ENCODE data around the gene KHNYN.
"Not testable (repeated sequence)": the region's sequence is repeated elsewhere in the genome, so short reads cannot be mapped to it uniquely, and the experiment has no call there.

KHNYN gene

GRCh38 chr14:24429395-24430142 is at the start of gene KHNYN, which contains the start of gene CBLN3:
Gene KHNYN (plus strand): TSS chr14:24429954. CDS start chr14:24430731, 777 bp downstream.
Gene CBLN3 (minus strand): TSS chr14:24429668. CDS start chr14:24429054, 614 bp downstream.
- DNase-seq, result peak; percentile 83

GRCh38 chr14:24381363-24382063 is 48.2 kb upstream of the KHNYN start:
- DNase-seq, result no peak

- no peak for DNase-seq
Measured at GRCh38 chr14:24382064-24382371, 47.7 kb upstream of the KHNYN start.

- no peak for DNase-seq
Measured at GRCh38 chr14:24384169-24384568, 45.6 kb upstream of the KHNYN start.

- no peak for DNase-seq
Measured at GRCh38 chr14:24385524-24385923, 44.2 kb upstream of the KHNYN start.

GRCh38 chr14:24387009-24387345 is 42.8 kb upstream of the KHNYN start:
- no peak for DNase-seq

GRCh38 chr14:24387579-24387978 is 42.2 kb upstream of the KHNYN start:
- DNase-seq, result not testable (repeated sequence)

GRCh38 chr14:24388474-24389179 is 41.1 kb upstream of the KHNYN start:
- DNase-seq, result no peak

- DNase-seq, result no peak
Measured at GRCh38 chr14:24389226-24389848, 40.4 kb upstream of the KHNYN start.

GRCh38 chr14:24390701-24391468 is 38.9 kb upstream of the KHNYN start:
- DNase-seq, result no peak

GRCh38 chr14:24392325-24393091 is 37.2 kb upstream of the KHNYN start:
- DNase-seq, result no peak

GRCh38 chr14:24394275-24394674 is 35.5 kb upstream of the KHNYN start:
- no peak for DNase-seq

GRCh38 chr14:24395609-24396582 is 33.9 kb upstream of the KHNYN start:
- DNase-seq, result no peak

- no peak for DNase-seq
Measured at GRCh38 chr14:24397639-24398292, 32.0 kb upstream of the KHNYN start.

- no peak for DNase-seq
Measured at GRCh38 chr14:24398293-24398652, 31.5 kb upstream of the KHNYN start.

GRCh38 chr14:24398653-24399446 is 30.9 kb upstream of the KHNYN start, which contains the start of gene NYNRIN:
Gene NYNRIN (plus strand): TSS chr14:24399003. CDS start chr14:24399247, 244 bp downstream.
- peak; percentile 21 for DNase-seq

- DNase-seq, result no peak
Measured at GRCh38 chr14:24399447-24399822, 30.3 kb upstream of the KHNYN start.

- DNase-seq, result no peak
Measured at GRCh38 chr14:24399999-24400718, 29.6 kb upstream of the KHNYN start.
